Hindlimb muscle (tissue), 1 donor: ENCODE results near the gene SERPINB7. TPM values are rescaled to one million over a fixed set of nuclear protein-coding genes. Genes with fewer than 3 reads are reported as not detected.
"Not testable (repeated sequence)": the region's sequence is repeated elsewhere in the genome, so short reads cannot be mapped to it uniquely, and the experiment has no call there.

Experiments used
- DNase-seq: peaks from one replicate; pipeline ENCODE4 v3.0.0-alpha.2; 2013
- polyA plus RNA-seq: library from polyadenylated mRNA; unstranded; fragments of 120-200 nt; gene quantifications from one replicate; pipeline ENCODE4 v1.2.1, GENCODE V29; 2013; ENCODE audit not compliant: insufficient read length

Gene SERPINB7
- 0.35 TPM for polyA plus RNA-seq

DNA sequence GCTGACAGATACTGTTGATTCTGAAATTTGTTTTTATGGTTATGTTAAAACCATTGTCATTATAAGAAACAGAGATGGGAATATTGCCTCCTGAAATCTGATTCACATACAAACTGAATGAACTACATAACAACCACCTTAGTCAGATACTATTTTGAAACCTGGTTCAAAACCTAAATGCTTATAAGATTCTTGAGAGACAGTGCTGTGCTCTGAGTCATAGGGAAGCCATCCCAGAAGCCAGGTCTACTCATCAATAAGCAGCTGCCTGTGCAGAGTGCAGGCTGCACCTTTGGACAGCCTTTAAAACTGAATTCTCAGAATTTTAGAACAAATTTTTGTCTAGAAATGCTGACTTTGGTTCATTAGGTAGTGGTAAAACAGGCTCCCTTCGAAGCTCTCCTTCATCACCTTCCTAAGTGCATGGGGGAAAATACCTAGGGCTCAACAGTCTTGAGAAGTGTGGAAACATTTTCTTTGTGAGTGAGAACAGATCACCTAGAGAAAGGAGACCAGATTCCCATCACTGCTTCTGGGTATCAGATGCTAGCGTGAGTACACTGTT is at the start of gene SERPINB7:
TSS of gene SERPINB7 (plus strand) at position 253 of the 565 bp plus-strand sequence. CDS start 6,955 bp downstream, outside the sequence.
- no peak for DNase-seq

DNA sequence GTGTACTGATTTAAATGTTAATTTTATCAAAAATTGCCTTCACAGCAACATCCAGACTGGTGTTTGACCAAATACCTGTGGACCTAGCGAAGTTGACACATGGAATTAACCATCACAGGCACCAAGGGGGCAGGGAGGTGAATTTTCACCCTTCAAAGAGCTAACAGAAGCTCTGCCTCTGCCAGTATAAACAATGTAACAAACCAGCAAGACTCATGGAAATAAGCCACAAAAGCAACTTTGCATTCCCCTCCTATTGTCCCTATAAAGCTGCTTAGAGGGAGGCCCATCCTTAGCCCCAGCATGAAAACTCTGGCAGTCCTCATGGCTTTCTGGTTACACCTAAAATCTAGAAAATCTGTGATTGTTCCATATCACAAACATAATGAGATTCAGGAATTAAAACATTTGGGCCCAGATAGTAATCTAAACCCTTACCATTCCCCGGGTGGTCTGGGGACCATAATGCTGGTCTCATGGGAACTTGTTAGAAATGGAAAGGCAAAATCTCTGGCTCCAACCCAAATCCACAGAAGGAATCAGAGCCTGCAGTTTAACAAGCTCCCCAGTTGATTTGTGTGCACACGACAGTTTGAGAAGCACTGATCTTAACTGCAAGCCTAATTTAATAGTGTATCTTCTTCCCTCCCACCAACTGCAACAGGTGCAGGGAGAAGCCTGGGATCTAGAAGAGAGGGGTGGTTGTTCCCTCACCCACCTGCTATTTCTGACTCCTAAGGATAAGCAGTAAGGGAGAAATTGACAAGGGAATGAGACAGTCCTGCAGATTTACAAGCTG is 49.3 kb upstream of the SERPINB7 start:
- no peak for DNase-seq

DNA sequence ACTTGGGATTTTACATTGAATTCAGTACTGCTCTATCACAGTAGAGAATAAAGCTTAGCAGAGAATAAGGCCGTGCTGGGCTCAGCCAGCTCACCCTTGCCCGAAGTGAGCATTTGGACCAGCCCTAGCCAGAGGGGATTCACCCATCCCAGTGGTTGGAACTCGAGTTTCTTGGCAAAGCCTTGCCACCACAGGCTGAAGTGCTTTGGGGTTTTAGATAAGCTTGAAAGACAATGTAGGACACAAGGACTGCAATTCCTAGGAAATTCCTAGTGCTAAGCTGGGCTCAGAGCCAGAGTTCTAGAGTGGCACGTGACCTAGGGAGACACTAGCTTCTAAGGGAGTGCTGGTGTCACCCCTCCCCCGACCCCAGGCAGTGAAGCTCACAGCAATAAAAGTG is 44.4 kb upstream of the SERPINB7 start:
- DNase-seq = no peak

GRCh38 chr18:63731215-63731614 is 44.0 kb upstream of the SERPINB7 start:
- DNase-seq = no peak

DNA sequence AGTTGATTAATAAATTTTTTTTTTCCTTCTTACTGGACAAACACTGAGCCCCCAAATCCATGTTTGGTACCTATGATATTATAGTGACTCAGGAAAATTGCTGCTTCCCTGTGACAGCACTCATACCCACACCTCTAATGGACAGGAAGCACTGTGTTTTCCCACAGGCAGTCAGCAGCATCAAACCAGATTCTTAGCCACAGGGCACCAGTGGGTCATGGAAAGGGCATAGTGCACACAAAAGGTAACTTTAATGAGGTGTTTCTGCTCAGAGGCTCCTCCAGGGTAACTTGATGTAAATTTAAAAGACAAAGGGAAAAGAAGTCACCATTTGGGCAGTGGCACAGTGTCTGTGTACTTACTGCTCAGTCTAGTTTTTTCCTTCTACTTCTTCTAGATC is 38.3 kb upstream of the SERPINB7 start:
- no peak for DNase-seq

DNA sequence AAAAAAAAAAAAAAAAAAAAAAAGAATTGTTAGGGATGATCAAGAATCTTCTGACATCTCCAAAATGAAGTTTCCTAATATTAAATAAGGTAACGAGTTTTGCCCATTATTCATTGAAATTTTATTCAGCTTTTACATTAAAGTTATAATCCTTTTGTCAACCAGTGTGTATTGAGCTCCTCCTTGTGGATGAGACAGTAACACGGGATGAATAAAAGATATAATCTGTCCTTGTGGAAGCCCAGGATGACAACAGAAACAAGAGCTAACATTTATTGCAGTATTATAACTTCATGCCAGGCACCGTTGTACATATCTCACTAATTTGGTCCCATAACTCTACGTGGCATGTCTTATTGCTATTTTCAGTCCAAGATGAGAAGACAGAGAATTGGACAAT is 33.4 kb upstream of the SERPINB7 start:
- no peak for DNase-seq

DNA sequence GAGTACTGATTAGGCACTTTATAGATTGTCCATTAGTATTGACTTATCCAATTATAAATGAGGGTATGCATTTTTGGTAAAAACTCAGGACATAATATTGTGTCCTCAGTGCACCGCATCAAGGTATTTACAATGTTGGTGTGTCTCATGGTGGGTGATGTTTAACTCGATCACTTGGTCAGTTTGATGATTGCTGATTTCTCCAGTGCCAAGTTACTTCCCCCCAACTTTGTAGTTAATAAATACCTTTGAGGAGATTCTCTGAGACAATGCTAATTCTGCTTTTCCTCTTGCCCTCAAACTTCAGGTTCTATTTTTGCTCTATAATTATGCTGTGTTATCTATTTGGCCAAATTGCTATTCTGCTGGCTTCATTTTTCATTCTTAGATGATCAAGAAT is 28.2 kb upstream of the SERPINB7 start:
- DNase-seq = no peak

- no peak for DNase-seq
Measured at GRCh38 chr18:63749489-63749888, 25.7 kb upstream of the SERPINB7 start.

GRCh38 chr18:63752636-63753035 is 22.6 kb upstream of the SERPINB7 start:
- DNase-seq = no peak

DNA sequence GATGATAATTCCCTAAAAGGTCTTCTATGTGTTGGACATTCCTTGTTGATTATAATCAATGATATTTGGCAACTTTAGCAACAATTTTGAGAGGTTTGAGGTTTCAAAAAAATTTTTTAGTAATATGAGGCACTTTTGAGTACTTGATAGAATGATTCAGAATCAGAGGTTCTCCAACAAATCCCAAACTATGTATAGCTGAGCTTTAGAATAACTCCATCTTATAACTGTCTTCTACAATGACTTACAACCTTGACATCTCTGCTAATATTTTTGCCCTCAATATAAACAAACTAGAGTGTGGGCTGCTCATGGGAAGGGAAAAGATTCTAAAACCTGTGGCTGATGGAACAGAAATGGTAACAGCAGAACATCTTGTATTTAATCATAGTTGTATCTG is 21.5 kb upstream of the SERPINB7 start:
- DNase-seq = no peak

- DNase-seq = no peak
Measured at GRCh38 chr18:63757541-63757940, 17.7 kb upstream of the SERPINB7 start.

DNA sequence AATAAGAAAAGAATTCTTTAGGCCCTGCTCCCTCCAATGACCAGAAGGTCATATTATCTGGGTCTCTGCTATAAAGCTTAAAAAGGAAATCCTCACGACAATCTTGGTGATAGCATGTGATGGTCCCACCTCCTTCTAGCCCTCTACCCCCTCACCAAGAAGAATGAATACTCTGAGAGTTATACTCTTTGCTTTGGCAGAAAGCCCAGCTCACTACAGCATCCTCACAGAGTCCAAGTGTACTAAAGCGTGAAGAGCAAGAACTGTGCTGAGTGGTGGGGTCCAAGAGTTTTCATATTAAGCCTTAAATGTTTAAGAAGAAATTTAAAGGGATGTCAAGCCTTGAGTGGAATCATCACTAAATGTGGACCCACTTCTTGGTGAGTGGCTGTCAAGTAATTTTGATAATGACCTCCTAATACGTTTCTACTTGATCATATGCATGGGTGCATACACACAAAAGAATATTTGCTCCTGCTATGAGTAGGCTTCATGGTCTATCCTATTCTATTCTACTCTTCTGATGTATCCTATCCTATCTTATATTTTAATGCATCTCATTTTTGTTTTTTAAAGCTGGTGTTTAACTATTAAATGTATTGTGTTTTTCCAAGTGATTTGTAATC is 16.5 kb upstream of the SERPINB7 start:
- no peak for DNase-seq

GRCh38 chr18:63759786-63760185 is 15.4 kb upstream of the SERPINB7 start:
- DNase-seq = not testable (repeated sequence)

- DNase-seq = no peak
Measured at GRCh38 chr18:63762518-63762917, 12.7 kb upstream of the SERPINB7 start.

DNA sequence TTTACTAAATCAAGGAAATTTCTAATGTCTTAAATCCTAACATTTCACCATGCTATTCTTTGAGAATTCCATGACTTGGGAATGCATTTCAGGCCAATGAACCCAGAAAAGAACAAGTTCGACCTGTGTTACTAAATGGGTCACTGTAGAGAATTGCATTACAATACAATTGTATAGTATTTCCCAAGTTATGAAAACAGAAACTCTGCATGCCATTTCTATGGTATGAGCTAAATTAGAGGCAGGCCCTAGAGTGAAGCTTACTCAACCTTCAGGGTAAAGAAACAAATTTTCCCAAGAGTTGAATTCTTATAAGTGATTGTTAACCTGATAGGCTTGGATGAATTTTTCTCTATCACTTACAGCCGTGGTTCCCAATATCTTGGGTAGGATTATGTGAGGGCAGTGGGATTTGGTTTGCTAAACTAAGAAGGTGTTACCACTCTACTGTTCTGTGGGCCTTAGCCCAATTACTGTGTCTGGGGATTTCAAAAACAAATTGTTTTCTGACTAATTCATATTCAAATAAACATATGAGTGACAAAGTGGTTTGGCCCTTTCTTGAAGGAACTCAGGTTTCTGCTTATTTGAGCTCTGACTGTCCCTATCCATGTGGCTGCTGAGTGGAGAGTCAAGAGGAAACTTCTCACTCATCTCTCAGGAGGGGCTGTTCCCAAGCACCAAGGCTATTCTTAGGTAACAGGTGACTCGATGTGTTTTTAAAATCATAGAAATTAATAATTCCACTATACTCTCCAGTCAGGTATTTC is 11.2 kb upstream of the SERPINB7 start:
- DNase-seq = no peak

GRCh38 chr18:63765837-63766236 is 9.4 kb upstream of the SERPINB7 start:
- DNase-seq = no peak

DNA sequence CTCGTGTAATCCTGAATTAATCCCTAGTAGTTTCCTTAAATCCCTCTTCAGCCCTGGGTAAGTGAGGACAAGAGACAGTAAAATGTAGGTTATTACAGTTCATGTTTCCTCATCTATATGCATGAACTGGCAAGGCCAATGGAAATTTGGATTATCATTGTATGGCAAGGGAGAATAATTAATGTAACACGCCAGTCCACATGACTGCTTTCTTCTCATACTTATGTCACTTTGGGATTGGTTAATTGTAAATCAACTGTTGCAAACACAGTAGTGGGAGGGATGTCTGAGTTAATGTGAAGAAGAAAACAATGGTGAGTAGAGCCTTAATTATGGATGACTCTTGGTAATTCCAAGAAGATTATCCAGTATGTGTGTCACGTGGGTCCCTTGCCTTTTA is 1.7 kb upstream of the SERPINB7 start:
- no peak for DNase-seq

GRCh38 chr18:63774511-63774910 is 707 bp upstream of the SERPINB7 start:
- no peak for DNase-seq

- DNase-seq = no peak
Measured at GRCh38 chr18:63779386-63779785, 4.2 kb downstream of the SERPINB7 start.

DNA sequence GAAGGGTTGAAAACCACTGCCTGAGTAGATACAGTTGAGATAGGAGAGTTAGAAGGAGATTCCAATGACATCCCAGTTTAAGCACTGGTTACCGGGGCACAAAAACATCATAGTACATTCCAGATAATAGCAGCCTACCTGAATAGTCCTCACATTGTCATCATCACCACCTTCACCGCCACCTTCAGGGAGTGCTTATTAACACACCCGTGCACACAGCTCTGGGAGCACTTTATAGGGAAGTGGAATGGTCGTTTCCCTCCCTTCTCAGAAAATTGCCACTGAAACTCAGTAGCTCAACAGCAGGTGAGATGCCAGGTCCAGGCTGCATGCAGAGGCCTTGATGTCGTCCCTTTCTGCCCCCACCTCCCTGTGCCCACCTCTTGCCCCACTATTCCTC is 8.2 kb downstream of the SERPINB7 start:
- no peak for DNase-seq

GRCh38 chr18:63784787-63785452 is 9.7 kb downstream of the SERPINB7 start:
- no peak for DNase-seq

DNA sequence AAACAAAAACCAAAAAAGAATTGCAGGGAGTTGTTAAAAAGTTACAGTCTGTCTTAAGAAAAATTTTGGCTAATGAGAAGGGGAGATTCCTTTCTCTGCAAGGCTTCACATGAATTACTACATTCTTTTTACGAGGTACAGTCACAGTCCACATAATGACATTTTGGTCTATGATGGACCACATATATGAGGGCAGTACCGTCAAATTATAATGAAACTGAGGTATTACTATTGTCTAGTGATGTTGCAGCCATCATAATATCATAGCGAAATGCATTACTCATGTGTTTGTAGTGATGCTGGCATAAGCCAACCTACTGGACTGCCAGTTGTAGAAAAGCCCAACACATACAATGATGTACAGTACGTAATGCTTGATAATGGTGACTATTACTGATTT is 12.5 kb downstream of the SERPINB7 start:
- no peak for DNase-seq
